H9 (cell line): ENCODE data around the gene TRAIP. TPM values are rescaled to one million over a fixed set of nuclear protein-coding genes. Genes with fewer than 3 reads are reported as not detected.
A peak's percentile ranks its signal among the peaks of the same experiment; 100 is the strongest.

Experiments used
- DNase-seq: peaks from one replicate; pipeline ENCODE4 v3.0.0-alpha.2; 2017
- H2AFZ ChIP-seq: one replicate; pipeline ENCODE4 v1.6.1; 2013; ENCODE audit warnings: mild to moderate bottlenecking, low read length, control low read depth, moderate library complexity
- H2AK5ac ChIP-seq: 2 replicates; pipeline ENCODE4 v1.6.1; 2013; ENCODE audit warnings: low read length, control low read depth, mixed read lengths; ENCODE audit not compliant: insufficient read length
- H2BK120ac ChIP-seq: one replicate; pipeline ENCODE4 v1.6.1; 2013; ENCODE audit warnings: low read depth, mild to moderate bottlenecking, low read length, control low read depth, inconsistent platforms; ENCODE audit not compliant: poor library complexity, severe bottlenecking
- H2BK12ac ChIP-seq: 2 replicates; pipeline ENCODE4 v1.6.1; 2013; ENCODE audit warnings: low read length, control low read depth, mixed read lengths, low read depth; ENCODE audit not compliant: insufficient read length
- H2BK15ac ChIP-seq: 2 replicates; pipeline ENCODE4 v1.6.1; 2013; ENCODE audit warnings: low read depth, low read length, control low read depth
- H2BK20ac ChIP-seq: one replicate; pipeline ENCODE4 v1.6.1; 2013; ENCODE audit warnings: low read depth, mild to moderate bottlenecking, low read length, control low read depth, inconsistent platforms; ENCODE audit not compliant: poor library complexity, severe bottlenecking
- H2BK5ac ChIP-seq: 2 replicates; pipeline ENCODE4 v1.6.1; 2013; ENCODE audit warnings: low read length, control low read depth, mixed read lengths; ENCODE audit not compliant: insufficient read length
- H3K14ac ChIP-seq: 2 replicates; pipeline ENCODE4 v1.6.1; 2013; ENCODE audit warnings: low read length, control low read depth; ENCODE audit not compliant: insufficient read depth
- H3K18ac ChIP-seq: 2 replicates; pipeline ENCODE4 v1.6.1; 2013; ENCODE audit warnings: low read depth, mild to moderate bottlenecking, mixed read lengths, low read length, control low read depth; ENCODE audit not compliant: insufficient read length
- H3K23ac ChIP-seq: 2 replicates; pipeline ENCODE4 v1.6.1; 2013; ENCODE audit warnings: low read length, control low read depth, mixed read lengths, low read depth; ENCODE audit not compliant: insufficient read length
- H3K23me2 ChIP-seq: 2 replicates; pipeline ENCODE4 v1.6.1; 2013; ENCODE audit warnings: low read depth, mild to moderate bottlenecking, mixed read lengths, low read length, control low read depth; ENCODE audit not compliant: insufficient read length, poor library complexity, severe bottlenecking
- H3K27ac ChIP-seq: 2 replicates; pipeline ENCODE4 v1.5.1; 2013; ENCODE audit warnings: low read length, control low read depth, mixed read lengths, low read depth; ENCODE audit not compliant: insufficient read length
- H3K27me3 ChIP-seq: 2 replicates; pipeline ENCODE4 v1.6.1; 2013; ENCODE audit warnings: low read length, control low read depth, inconsistent platforms; ENCODE audit not compliant: insufficient read depth
- H3K4ac ChIP-seq: 2 replicates; pipeline ENCODE4 v1.6.1; 2013; ENCODE audit warnings: low read depth, mild to moderate bottlenecking, control low read depth, inconsistent platforms, low read length, moderate library complexity
- H3K4me1 ChIP-seq: 2 replicates; pipeline ENCODE4 v1.6.1; 2013; ENCODE audit warnings: low read length, control low read depth, inconsistent platforms; ENCODE audit not compliant: insufficient read depth
- H3K4me2 ChIP-seq: 2 replicates; pipeline ENCODE4 v1.6.1; 2013; ENCODE audit warnings: low read length, control low read depth, mixed read lengths; ENCODE audit not compliant: insufficient read length, insufficient read depth
- H3K56ac ChIP-seq: 2 replicates; pipeline ENCODE4 v1.6.1; 2013; ENCODE audit warnings: low read depth, mild to moderate bottlenecking, mixed read lengths, low read length, control low read depth; ENCODE audit not compliant: insufficient read length
- H3K79me1 ChIP-seq: 2 replicates; pipeline ENCODE4 v1.6.1; 2013; ENCODE audit warnings: low read depth, mild to moderate bottlenecking, moderate library complexity, low read length, control low read depth, inconsistent platforms; ENCODE audit not compliant: insufficient read depth, poor library complexity, severe bottlenecking
- H3K79me2 ChIP-seq: 2 replicates; pipeline ENCODE4 v1.6.1; 2013; ENCODE audit warnings: low read length, control low read depth, inconsistent platforms; ENCODE audit not compliant: insufficient read depth
- H3K9ac ChIP-seq: 2 replicates; pipeline ENCODE4 v1.6.1; 2013; ENCODE audit warnings: low read length, control low read depth, mixed read lengths; ENCODE audit not compliant: insufficient read length; ENCODE audit errors: extremely low read depth
- H3K9me3 ChIP-seq: one replicate; pipeline ENCODE4 v1.6.1; 2013; ENCODE audit warnings: low read depth, low read length, inconsistent platforms; ENCODE audit not compliant: control insufficient read depth
- H3T11ph ChIP-seq: one replicate; pipeline ENCODE4 v1.6.1; 2013; ENCODE audit warnings: mild to moderate bottlenecking, low read length, control low read depth, inconsistent platforms
- H4K20me1 ChIP-seq: one replicate; pipeline ENCODE4 v1.6.1; 2013; ENCODE audit not compliant: control insufficient read depth, insufficient read length, insufficient read depth
- H4K5ac ChIP-seq: 2 replicates; pipeline ENCODE4 v1.6.1; 2013; ENCODE audit warnings: low read depth, mild to moderate bottlenecking, mixed read lengths, low read length, control low read depth; ENCODE audit not compliant: insufficient read length
- H4K8ac ChIP-seq: replicated peaks from 2 replicates; pipeline ENCODE4 v1.6.1; 2013; ENCODE audit warnings: low read length, control low read depth, mixed read lengths, low read depth; ENCODE audit not compliant: insufficient read length
- H4K91ac ChIP-seq: 2 replicates; pipeline ENCODE4 v1.6.1; 2013; ENCODE audit warnings: low read depth, mild to moderate bottlenecking, moderate library complexity, mixed read lengths, low read length, control low read depth; ENCODE audit not compliant: insufficient read length
- H3K27ac Mint-ChIP-seq, 3 experiments: 2 replicates in 2 of 3; 3 replicates in 1 of 3; pipeline ENCODE4 v1.8.0; 2020 to 2021; ENCODE audit warnings: mixed read lengths in 3 of 3, mild to moderate bottlenecking in 1 of 3, moderate library complexity in 1 of 3
- H3K27me3 Mint-ChIP-seq: 2 replicates; pipeline ENCODE4 v1.8.0; 2021; ENCODE audit warnings: low read depth, mild to moderate bottlenecking, moderate library complexity, mixed read lengths
- H3K36me3 Mint-ChIP-seq, 3 experiments: 2 replicates in 2 of 3; 3 replicates in 1 of 3; pipeline ENCODE4 v1.8.0; 2020 to 2021; ENCODE audit warnings: low read depth in 3 of 3, mixed read lengths in 3 of 3; ENCODE audit not compliant: insufficient read depth in 1 of 3
- H3K4me1 Mint-ChIP-seq, 2 experiments: 2 replicates each; pipeline ENCODE4 v1.8.0; 2020; ENCODE audit warnings: mixed read lengths in 2 of 2
- H3K4me3 Mint-ChIP-seq, 2 experiments: 2 replicates in 1 of 2; 3 replicates in 1 of 2; pipeline ENCODE4 v1.8.0; 2020 to 2021; ENCODE audit warnings: mild to moderate bottlenecking in 2 of 2, mixed read lengths in 2 of 2, moderate library complexity in 1 of 2
- H3K9me3 Mint-ChIP-seq, 2 experiments: 2 replicates in 1 of 2; 3 replicates in 1 of 2; pipeline ENCODE4 v1.8.0; 2020; ENCODE audit warnings: mild to moderate bottlenecking in 2 of 2, mixed read lengths in 2 of 2, moderate library complexity in 1 of 2
- CTCF ChIP-seq: fragments of 200-600 bp; sonication (generic); conservative IDR thresholded peaks from 3 replicates; pipeline ENCODE4 v1.8.0; 2021; ENCODE audit warnings: antibody characterized with exemption, mild to moderate bottlenecking
- WGBS: extraction: QIAGEN DNeasy Blood & Tissue Kit; methylation state at CpG from one replicate; pipeline ENCODE4 v1.1.7; 2013; ENCODE audit warnings: missing lambda C conversion rate, low lambda C conversion rate, mixed read lengths; ENCODE audit not compliant: insufficient read length; ENCODE audit errors: extremely low coverage; 5-methylcytosine and 5-hydroxymethylcytosine counted together
- total RNA-seq: library from RNA; stranded (reverse); gene quantifications from 2 replicates; pipeline ENCODE4 v1.2.1, GENCODE V29; 2021

TRAIP gene
- total RNA-seq, 1 experiment from 2014 or later = 36.7 TPM

GRCh38 chr3:49879721-49880120 is 23.4 kb upstream of the TRAIP start:
- no peak for TF ChIP-seq CTCF
- Histone ChIP-seq H3K27me3 (no peaks in the 10 kb centered on the region), H3K9me3 (no peaks in the 10 kb centered on the region), H3K4me2 (no peak overlapping the region), H3K4ac (no peak overlapping the region), H2BK120ac (no peak overlapping the region), H3K23me2 (no peaks in the 10 kb centered on the region), H3K14ac (no peak overlapping the region), H3K79me2 (no peaks in the 10 kb centered on the region), H3K79me1 (no peaks in the 10 kb centered on the region), H3K18ac (no peak overlapping the region), H3K9ac (no peak overlapping the region), H3K56ac (no peak overlapping the region), H3K27ac (no peak overlapping the region), H3T11ph (no peak overlapping the region), H4K8ac (no peak overlapping the region), H2AK5ac (no peak overlapping the region), H2BK20ac (no peak overlapping the region), H3K4me1 (peaks cover 9% of the 10 kb centered on the region; the same call in 1 of the 2 replicates), H2BK5ac (no peak overlapping the region), H4K5ac (no peak overlapping the region), H2BK15ac (no peak overlapping the region), H4K91ac (no peak overlapping the region), H2BK12ac (no peak overlapping the region), H4K20me1 (no peaks in the 10 kb centered on the region), H2AFZ (no peak overlapping the region), H3K23ac (no peak overlapping the region)
- 0 out of 5 replicates have a peak overlapping the region, but pooled peaks of 1 of the 2 experiments have one; percentile 40 for H3K4me3 Mint-ChIP-seq
- peaks cover 29 to 34% of the 10 kb centered on the region in 2 experiments for H3K4me1 Mint-ChIP-seq
- H3K36me3 Mint-ChIP-seq = no peaks in the 10 kb centered on the region
- peaks cover 9% of the 10 kb centered on the region for H3K27me3 Mint-ChIP-seq
- peak overlapping the region in 2 of 3 experiments; percentile 44 to 83; a peak in 2 of 7 replicates for H3K27ac Mint-ChIP-seq
- no peak for DNase-seq
- no peaks in the 10 kb centered on the region for H3K9me3 Mint-ChIP-seq
- WGBS = no CpG with 5 or more reads among the region's 2 CpGs
